Measurements from ENCODE around the gene ZNF436. TPM values are rescaled to one million over a fixed set of nuclear protein-coding genes. Genes with fewer than 3 reads are reported as not detected.

Gene ZNF436
- total RNA-seq, 1 donor: 32.9 TPM

DNA sequence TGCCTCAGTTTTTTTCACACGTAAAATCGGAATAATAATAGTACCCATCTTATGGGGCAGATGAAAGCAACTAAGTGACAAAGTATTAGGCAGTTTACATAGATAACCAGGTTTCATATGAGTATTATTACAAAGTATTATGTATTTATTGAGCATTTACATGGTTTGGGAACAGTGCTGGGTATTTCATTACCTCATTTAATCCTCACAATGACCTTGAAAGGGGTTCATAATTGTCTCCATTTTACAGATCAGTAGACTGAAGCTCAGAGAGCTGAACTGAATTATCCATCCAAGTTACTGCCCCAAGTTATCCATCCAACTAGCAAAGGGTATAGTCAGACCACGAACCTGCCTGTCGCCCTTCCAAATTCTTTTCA lies 33.7 kb upstream of the ZNF436 start:
- H3K9me3 ChIP-seq (ENCODE audit: low read depth, low read length): no peaks in the 10 kb centered on the region
- H3K27me3 ChIP-seq (ENCODE audit: insufficient read depth, low read length): no peaks in the 10 kb centered on the region
- H3K4me3 ChIP-seq (ENCODE audit: insufficient read depth, low read length): no peak overlapping the region
- H3K4me1 ChIP-seq (ENCODE audit: insufficient read depth, low read length): peaks cover 36% of the 10 kb centered on the region
- no peaks in the 10 kb centered on the region for H3K36me3 ChIP-seq (ENCODE audit: insufficient read depth, low read length)
- peak overlapping the region; percentile 65 for H3K27ac ChIP-seq (ENCODE audit: low read depth, low read length)
- no peaks in the 10 kb centered on the region for H3K79me2 ChIP-seq (ENCODE audit: insufficient read depth, low read length)
- DNase-seq (ENCODE audit: insufficient read length, low spot score, missing footprints): no peak
- H3K4me2 ChIP-seq (ENCODE audit: insufficient read depth, low read length): peak overlapping the region; percentile 11
- no peaks in the 10 kb centered on the region for H4K20me1 ChIP-seq (ENCODE audit: insufficient read depth, low read length)
- H2AFZ ChIP-seq (ENCODE audit: low read length): no peak overlapping the region
- TF ChIP-seq, protein P1, sequence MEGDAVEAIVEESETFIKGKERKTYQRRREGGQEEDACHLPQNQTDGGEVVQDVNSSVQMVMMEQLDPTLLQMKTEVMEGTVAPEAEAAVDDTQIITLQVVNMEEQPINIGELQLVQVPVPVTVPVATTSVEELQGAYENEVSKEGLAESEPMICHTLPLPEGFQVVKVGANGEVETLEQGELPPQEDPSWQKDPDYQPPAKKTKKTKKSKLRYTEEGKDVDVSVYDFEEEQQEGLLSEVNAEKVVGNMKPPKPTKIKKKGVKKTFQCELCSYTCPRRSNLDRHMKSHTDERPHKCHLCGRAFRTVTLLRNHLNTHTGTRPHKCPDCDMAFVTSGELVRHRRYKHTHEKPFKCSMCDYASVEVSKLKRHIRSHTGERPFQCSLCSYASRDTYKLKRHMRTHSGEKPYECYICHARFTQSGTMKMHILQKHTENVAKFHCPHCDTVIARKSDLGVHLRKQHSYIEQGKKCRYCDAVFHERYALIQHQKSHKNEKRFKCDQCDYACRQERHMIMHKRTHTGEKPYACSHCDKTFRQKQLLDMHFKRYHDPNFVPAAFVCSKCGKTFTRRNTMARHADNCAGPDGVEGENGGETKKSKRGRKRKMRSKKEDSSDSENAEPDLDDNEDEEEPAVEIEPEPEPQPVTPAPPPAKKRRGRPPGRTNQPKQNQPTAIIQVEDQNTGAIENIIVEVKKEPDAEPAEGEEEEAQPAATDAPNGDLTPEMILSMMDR (IDR thresholded peaks at IDR 0.05; ENCODE audit: extremely low read depth, low read depth, low read length): no peak

GRCh38 chr1:23403038-23403336 lies 33.4 kb upstream of the ZNF436 start:
- peaks cover 36% of the 10 kb centered on the region for H3K4me1 ChIP-seq (ENCODE audit: insufficient read depth, low read length)
- H3K36me3 ChIP-seq (ENCODE audit: insufficient read depth, low read length): no peaks in the 10 kb centered on the region
- H3K27me3 ChIP-seq (ENCODE audit: insufficient read depth, low read length): no peaks in the 10 kb centered on the region
- H3K9me3 ChIP-seq (ENCODE audit: low read depth, low read length): no peaks in the 10 kb centered on the region
- H4K20me1 ChIP-seq (ENCODE audit: insufficient read depth, low read length): no peaks in the 10 kb centered on the region
- peak overlapping the region; percentile 11 for H3K4me2 ChIP-seq (ENCODE audit: insufficient read depth, low read length)
- H2AFZ ChIP-seq (ENCODE audit: low read length): peak overlapping the region; percentile 27
- TF ChIP-seq, protein P1 (IDR thresholded peaks at IDR 0.05; ENCODE audit: extremely low read depth, low read depth, low read length): no peak
- DNase-seq (ENCODE audit: insufficient read length, low spot score, missing footprints): peak; percentile 73
- no peak overlapping the region for H3K4me3 ChIP-seq (ENCODE audit: insufficient read depth, low read length)
- H3K27ac ChIP-seq (ENCODE audit: low read depth, low read length): peak overlapping the region; percentile 65
- H3K79me2 ChIP-seq (ENCODE audit: insufficient read depth, low read length): no peaks in the 10 kb centered on the region

DNA sequence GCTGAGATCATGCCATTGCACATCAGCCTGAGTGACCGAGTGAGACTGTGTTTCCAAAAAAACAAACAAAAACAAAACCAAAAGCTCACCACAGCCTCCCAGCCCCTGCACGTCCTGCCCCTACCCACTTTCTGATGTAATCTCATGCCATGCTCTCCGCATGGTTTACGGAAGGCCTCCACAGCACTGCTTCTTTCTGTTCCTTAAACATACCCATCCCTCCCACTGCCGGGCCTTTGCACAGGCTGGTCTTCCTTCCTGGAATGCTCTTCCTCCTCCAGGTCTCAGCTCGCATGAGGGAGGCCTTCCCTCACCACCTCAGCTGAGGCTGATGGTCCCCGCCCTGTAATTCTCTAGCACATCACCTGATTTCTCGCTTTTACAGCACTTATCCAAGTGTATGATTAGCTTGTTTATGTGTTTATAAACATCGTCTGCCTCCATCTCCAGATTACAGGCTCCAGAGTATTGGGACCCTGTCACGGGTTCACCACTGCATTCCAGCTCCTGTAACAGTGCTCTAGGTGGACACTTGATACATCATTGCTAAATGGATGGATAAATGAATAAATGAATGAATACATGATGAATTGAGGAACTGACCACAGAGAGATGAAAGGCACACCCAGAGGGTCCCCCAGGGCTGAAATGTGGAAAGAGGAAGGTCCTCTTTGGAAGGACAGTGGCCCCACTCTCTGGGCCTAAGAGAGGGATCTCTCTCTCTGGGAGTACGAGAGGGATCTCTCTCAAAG lies 32.8 kb upstream of the ZNF436 start:
- no peak for DNase-seq (ENCODE audit: insufficient read length, low spot score, missing footprints)
- peaks cover 34% of the 10 kb centered on the region for H3K4me1 ChIP-seq (ENCODE audit: insufficient read depth, low read length)
- peak overlapping the region; percentile 27 for H2AFZ ChIP-seq (ENCODE audit: low read length)

DNA sequence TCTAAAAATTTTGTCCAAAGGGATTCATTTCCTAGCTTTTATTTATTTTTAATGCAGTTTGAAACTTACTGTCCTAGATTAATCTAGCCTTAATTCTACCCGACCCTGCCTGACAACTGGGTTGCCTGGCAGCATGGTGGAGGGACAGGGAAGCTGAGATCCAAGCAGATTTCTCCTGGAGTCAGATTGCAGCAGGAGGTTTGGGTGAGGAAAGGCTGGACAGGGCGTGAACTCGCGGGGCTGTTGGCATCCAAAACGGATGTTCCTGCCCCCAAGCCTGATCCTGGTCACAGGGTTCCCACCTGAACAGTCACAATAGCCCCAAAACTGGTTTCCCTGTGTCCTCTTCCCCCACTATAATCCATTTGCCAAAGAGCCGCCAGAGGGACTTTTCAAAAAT lies 31.7 kb upstream of the ZNF436 start:
- H3K27me3 ChIP-seq (ENCODE audit: insufficient read depth, low read length): no peaks in the 10 kb centered on the region
- TF ChIP-seq, protein P1 (IDR thresholded peaks at IDR 0.05; ENCODE audit: extremely low read depth, low read depth, low read length): no peak
- no peaks in the 10 kb centered on the region for H3K9me3 ChIP-seq (ENCODE audit: low read depth, low read length)
- no peak overlapping the region for H3K4me3 ChIP-seq (ENCODE audit: insufficient read depth, low read length)
- no peak overlapping the region for H3K4me2 ChIP-seq (ENCODE audit: insufficient read depth, low read length)
- no peak for DNase-seq (ENCODE audit: insufficient read length, low spot score, missing footprints)
- no peaks in the 10 kb centered on the region for H3K79me2 ChIP-seq (ENCODE audit: insufficient read depth, low read length)
- H4K20me1 ChIP-seq (ENCODE audit: insufficient read depth, low read length): no peaks in the 10 kb centered on the region
- no peaks in the 10 kb centered on the region for H3K36me3 ChIP-seq (ENCODE audit: insufficient read depth, low read length)
- no peak overlapping the region for H3K27ac ChIP-seq (ENCODE audit: low read depth, low read length)
- H3K4me1 ChIP-seq (ENCODE audit: insufficient read depth, low read length): peaks cover 29% of the 10 kb centered on the region
- no peak overlapping the region for H2AFZ ChIP-seq (ENCODE audit: low read length)

More for the DNA sequence above, 32.8 kb upstream of the ZNF436 start:
- Histone ChIP-seq H3K9me3 (ENCODE audit: low read depth, low read length) (no peaks in the 10 kb centered on the region), H3K27ac (ENCODE audit: low read depth, low read length) (peak overlapping the region; percentile 65), H4K20me1 (ENCODE audit: insufficient read depth, low read length) (no peaks in the 10 kb centered on the region), H3K36me3 (ENCODE audit: insufficient read depth, low read length) (no peaks in the 10 kb centered on the region), H3K79me2 (ENCODE audit: insufficient read depth, low read length) (no peaks in the 10 kb centered on the region), H3K4me3 (ENCODE audit: insufficient read depth, low read length) (no peak overlapping the region), H3K4me2 (ENCODE audit: insufficient read depth, low read length) (peak overlapping the region; percentile 11), H3K27me3 (ENCODE audit: insufficient read depth, low read length) (no peaks in the 10 kb centered on the region)
- TF ChIP-seq, protein P1 (IDR thresholded peaks at IDR 0.05; ENCODE audit: extremely low read depth, low read depth, low read length): no peak
